ENCODE measurements around the gene C11orf98. TPM values are rescaled to one million over a fixed set of nuclear protein-coding genes. Genes with fewer than 3 reads are reported as not detected.
A peak's percentile ranks its signal among the peaks of the same experiment; 100 is the strongest.
"Not testable (repeated sequence)": the region's sequence is repeated elsewhere in the genome, so short reads cannot be mapped to it uniquely, and the experiment has no call there.

Gene C11orf98
- polyA plus RNA-seq, 6 donors from 2014 or later, result 37.9 to 89.1 (median 77.2) TPM

DNA sequence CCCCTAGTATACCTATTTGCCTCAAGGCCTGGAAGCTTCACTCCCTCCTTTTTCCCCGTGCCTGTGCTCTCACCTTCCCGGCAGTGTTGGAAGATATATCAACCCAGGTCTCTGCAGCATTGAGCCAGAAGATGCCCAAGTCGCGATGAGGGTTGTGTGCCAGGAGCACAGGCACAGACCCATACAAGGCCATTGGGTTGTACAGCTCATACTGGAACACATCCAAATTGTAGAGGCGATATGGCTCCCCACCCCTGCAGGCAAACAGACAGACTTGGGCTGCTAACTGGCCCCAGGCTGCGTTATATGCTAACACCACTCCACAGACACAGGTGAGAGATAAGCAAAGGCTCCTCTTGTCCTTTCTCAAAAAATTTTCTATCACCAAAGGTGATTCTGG is 32.5 kb downstream of the C11orf98 start:
- Mint-ChIP-seq H3K36me3 (peaks cover 20 to 25% of the 10 kb centered on the region in 2 donors), H3K4me3 (peak overlapping the region in 1 of 8 donors; percentile 33), H3K27me3 (no peaks in the 10 kb centered on the region), H3K9me3 (no peaks in the 10 kb centered on the region), H3K27ac (peak overlapping the region in 2 of 6 donors; percentile 46 to 72), H3K4me1 (peaks cover 1 to 18% (median 15%) of the 10 kb centered on the region in 3 donors)
- ATAC-seq (ENCODE audit: low read depth in 2 of 2) (no peak), DNase-seq (no peak)

DNA sequence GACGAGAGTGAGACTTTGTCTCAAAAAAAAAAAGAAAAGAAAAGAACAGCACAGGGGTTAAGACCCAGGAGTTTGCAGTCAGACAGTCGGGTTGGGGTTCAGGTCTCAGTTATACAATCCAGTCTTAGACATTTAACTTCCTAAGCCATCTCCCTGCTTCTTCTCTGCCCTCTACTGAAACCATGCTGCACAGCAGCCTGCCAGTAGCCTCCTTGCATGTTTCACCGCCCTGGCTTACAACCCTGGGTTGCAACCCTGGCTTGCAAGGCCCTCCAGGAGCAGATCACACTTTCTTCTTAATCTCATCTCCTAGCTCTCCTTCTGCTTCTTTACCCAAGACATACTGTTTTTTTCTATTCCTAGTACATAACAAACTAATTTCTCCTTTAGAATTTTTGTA is 37.3 kb downstream of the C11orf98 start:
- DNase-seq (no peak), ATAC-seq (ENCODE audit: low read depth in 2 of 2) (no peak)
- H3K36me3 Mint-ChIP-seq, result peaks cover 12 to 42% of the 10 kb centered on the region in 2 donors
- no peak overlapping the region for H3K4me3 Mint-ChIP-seq
- peak overlapping the region in 2 of 6 donors; percentile 22 to 26 for H3K27ac Mint-ChIP-seq
- no peaks in the 10 kb centered on the region for H3K27me3 Mint-ChIP-seq
- H3K4me1 Mint-ChIP-seq, result peaks cover 0 to 8% (median 7%) of the 10 kb centered on the region in 3 donors
- H3K9me3 Mint-ChIP-seq, result no peaks in the 10 kb centered on the region

DNA sequence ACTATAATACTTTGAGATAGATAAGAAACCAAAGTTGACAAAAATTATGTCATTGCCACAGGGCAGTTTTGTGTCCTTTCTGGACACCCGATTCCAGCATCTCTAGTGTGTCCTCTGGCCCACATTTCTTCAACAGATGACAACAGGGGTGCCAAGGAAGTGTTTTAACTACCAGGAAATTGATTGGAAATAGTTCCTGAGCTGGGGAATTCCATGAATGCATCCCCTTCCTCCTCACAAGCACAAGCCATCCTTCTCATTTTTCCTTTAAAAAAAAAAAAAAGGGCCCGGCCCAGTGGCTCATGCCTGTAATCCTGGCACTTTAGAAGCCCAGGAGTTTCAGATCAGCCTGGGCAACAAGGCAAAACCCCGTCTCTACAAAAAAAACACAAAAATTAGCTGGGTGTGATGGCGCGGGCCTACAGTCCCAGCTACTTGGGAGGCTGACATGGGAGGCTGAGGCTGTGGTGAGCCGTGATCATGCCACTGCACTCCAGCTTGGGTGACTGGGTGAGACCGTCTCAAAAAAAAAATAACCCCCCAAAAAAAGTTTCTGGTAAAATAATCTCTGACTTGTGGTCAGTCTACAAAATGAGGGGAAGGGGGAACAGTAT is 42.4 kb downstream of the C11orf98 start:
- H3K27me3 Mint-ChIP-seq, result no peaks in the 10 kb centered on the region
- H3K4me3 Mint-ChIP-seq, result peak overlapping the region in 7 of 8 donors; percentile 91 to 97 (median 92)
- DNase-seq (no peak), ATAC-seq (ENCODE audit: low read depth in 2 of 2) (no peak)
- H3K4me1 Mint-ChIP-seq, result peaks cover 19 to 31% (median 20%) of the 10 kb centered on the region in 3 donors
- H3K27ac Mint-ChIP-seq, result peak overlapping the region; percentile 97 to 100 (median 98)
- H3K36me3 Mint-ChIP-seq, result peaks cover 0 to 25% of the 10 kb centered on the region in 2 donors
- H3K9me3 Mint-ChIP-seq, result no peaks in the 10 kb centered on the region

DNA sequence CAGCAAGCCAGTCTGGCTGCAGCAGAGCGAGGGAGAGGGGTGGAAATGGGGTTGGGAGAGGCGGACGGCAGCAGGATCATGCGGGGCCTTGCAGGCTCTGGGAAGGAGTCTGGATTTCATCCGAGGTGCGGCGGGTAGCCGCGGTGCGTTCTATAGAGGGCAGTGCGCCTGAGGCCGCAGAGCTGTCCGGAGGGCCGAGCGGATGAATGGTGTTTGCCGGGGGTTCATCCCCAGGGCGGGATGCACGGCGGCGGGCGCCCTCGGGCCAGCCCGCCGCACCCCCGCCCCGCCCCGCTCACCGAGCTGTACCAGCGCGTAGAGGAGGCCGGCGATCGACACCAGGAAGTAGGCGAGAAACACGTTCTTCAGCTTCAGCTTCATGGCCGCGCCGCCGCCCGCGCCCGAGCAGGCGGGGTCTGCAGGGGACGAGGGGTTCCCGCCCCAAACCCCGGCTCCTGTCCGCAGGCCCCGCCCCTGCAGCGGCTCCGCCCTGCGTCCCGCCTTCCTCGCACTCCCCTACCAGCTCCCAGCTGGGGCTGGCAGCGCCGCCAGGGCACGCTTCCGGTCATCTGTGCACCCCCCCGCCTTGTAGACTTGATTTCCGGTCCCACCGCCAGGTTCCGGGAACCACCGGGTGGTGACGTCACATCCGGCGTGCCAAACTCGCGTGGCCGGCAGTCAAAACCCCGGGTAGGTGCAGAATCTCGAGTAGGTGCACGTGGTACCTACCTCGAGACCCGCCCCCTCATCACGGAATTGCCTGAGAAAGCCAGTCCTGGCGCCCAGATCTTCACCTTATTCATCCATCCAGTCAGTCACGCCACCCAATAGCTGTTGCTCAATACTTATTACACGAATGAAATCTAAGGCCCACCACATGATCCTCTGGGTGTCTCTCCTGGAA is 43.2 kb downstream of the C11orf98 start, which contains the start of gene B3GAT3:
TSS of gene B3GAT3 (minus strand) at position 420 of the 904 bp plus-strand sequence. CDS start at position 381, 39 bp downstream.
- no peaks in the 10 kb centered on the region for H3K27me3 Mint-ChIP-seq
- peaks cover 19 to 31% (median 20%) of the 10 kb centered on the region in 3 donors for H3K4me1 Mint-ChIP-seq
- ATAC-seq (ENCODE audit: low read depth in 2 of 2), result peak; percentile 85 to 86

DNA sequence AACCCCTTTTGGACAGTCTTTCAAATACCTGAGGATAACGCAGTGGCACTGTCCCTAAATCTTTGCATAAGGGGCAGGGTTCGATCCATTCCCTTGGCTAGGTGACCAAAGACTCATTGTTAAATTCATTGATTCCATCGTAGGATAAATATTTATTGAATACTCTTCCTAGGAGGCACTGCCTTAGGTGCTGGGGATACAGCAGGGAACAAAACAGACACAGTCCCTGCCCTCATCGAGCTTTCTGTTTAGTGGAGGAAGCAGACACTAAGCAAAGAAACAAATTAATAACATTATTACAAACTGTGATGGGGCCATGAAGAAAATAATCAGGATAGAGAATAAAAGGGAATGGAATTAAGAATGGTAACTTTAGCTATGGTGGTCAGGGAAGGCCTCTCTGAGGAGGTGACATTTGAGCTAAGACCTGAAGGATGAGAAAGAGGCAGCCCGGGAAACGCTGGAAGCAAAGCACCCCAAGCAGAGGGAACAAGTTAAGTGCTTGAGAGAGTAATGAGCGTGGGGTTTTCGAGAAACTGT is 43.9 kb downstream of the C11orf98 start:
- H3K36me3 Mint-ChIP-seq, result peaks cover 0 to 14% of the 10 kb centered on the region in 2 donors
- peak overlapping the region; percentile 91 to 98 (median 95) for H3K4me3 Mint-ChIP-seq

More for the DNA sequence above, 43.2 kb downstream of the C11orf98 start, which contains the start of gene B3GAT3:
- Mint-ChIP-seq H3K27ac (peak within 1 kb of the TSS; percentile 98 to 100 (median 98)), H3K9me3 (no peaks in the 10 kb centered on the region), H3K36me3 (peaks cover 0 to 20% of the 10 kb centered on the region in 2 donors), H3K4me3 (peak within 1 kb of the TSS; percentile 91 to 98 (median 95))
- DNase-seq, result peak; percentile 98

DNA sequence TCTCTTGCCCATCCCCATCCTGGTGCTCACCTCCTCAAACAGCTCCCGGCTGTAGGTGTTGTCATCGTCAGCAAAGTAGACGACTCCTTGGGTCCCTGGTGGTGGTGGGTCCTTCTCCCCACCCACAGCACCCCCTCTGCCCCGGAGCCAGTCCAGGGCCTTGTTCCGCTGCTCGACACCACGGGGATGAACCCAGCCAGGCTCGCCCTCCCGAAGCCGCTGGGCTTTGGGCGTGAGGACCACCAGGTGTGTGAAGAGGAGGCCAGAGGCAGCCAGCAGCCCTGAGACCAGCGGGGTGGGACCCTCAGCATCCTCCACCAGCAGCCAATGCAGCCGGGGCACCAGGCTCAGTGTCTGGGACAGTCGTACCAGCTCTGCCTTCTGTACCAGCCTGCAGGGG is 48.1 kb downstream of the C11orf98 start:
- peak overlapping the region in 1 of 6 donors; percentile 66 for H3K27ac Mint-ChIP-seq

More for the DNA sequence above, 43.9 kb downstream of the C11orf98 start:
- ATAC-seq (ENCODE audit: low read depth in 2 of 2), result no peak
- H3K27me3 Mint-ChIP-seq, result no peaks in the 10 kb centered on the region
- DNase-seq, result no peak
- H3K9me3 Mint-ChIP-seq, result no peaks in the 10 kb centered on the region
- peak overlapping the region; percentile 94 to 99 (median 98) for H3K27ac Mint-ChIP-seq
- peaks cover 19 to 31% (median 20%) of the 10 kb centered on the region in 3 donors for H3K4me1 Mint-ChIP-seq

DNA sequence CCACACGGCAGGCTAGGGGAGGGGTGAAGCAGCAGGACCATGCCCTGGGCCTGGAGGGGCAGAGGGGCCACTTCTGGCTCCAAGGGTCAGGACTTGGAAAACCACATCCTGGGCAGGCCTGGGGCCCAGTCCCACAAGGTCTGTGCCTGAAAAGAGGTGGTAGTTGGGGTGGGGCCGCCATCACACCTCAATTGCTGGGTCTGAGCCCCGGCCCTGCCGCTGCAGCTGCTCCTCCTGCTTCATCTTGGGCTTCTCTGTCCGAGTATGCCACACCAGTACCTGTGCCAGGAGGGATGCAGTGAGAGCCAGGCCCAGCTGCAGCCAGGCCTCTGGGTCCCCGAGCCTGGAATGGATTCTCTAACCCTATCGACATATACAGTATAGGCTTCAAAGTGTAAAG is 49.5 kb downstream of the C11orf98 start:
- no peak for ATAC-seq (ENCODE audit: low read depth in 2 of 2)
- H3K36me3 Mint-ChIP-seq, result no peaks in the 10 kb centered on the region
- peak overlapping the region in 1 of 8 donors; percentile 15 for H3K4me3 Mint-ChIP-seq
- peak overlapping the region in 1 of 6 donors; percentile 96 for H3K27ac Mint-ChIP-seq
- DNase-seq, result no peak
- H3K9me3 Mint-ChIP-seq, result peaks cover 0 to 2% (median 0%) of the 10 kb centered on the region in 7 donors
- no peaks in the 10 kb centered on the region for H3K27me3 Mint-ChIP-seq
- H3K4me1 Mint-ChIP-seq, result peaks cover 21 to 34% (median 31%) of the 10 kb centered on the region in 3 donors

More for the DNA sequence above, 48.1 kb downstream of the C11orf98 start:
- peaks cover 24 to 32% (median 30%) of the 10 kb centered on the region in 3 donors for H3K4me1 Mint-ChIP-seq
- not testable (repeated sequence) for H3K4me3 Mint-ChIP-seq; H3K27me3 Mint-ChIP-seq; ATAC-seq (ENCODE audit: low read depth in 2 of 2); H3K9me3 Mint-ChIP-seq; DNase-seq; H3K36me3 Mint-ChIP-seq

DNA sequence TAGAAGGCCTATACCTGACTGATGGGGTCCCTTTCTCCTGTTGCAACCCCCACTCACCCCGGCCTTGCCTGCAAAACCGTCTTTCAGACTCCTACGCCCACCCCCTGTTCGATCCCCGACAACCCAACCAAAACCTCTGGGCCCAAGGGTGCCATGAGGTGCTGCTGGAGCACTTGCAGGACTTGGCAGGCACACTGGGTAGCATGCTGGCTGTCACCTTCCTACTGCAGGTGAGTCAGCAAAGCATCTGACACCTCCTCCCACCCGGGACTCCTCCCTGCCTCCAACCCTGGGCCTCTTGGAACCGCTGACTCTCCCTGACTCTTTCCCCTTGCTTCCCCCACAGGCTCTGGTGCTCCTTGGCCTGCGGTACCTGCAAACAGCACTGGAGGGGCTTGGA is 50.7 kb downstream of the C11orf98 start:
- Mint-ChIP-seq H3K27ac (peak overlapping the region in 3 of 6 donors; percentile 9 to 96 (median 94)), H3K4me3 (peak overlapping the region in 3 of 8 donors; percentile 71 to 85 (median 82)), H3K36me3 (no peaks in the 10 kb centered on the region), H3K9me3 (peaks cover 0 to 2% (median 0%) of the 10 kb centered on the region in 7 donors), H3K27me3 (no peaks in the 10 kb centered on the region), H3K4me1 (peaks cover 21 to 32% (median 29%) of the 10 kb centered on the region in 3 donors)
- no peak for DNase-seq
- ATAC-seq (ENCODE audit: low read depth in 2 of 2), result no peak

DNA sequence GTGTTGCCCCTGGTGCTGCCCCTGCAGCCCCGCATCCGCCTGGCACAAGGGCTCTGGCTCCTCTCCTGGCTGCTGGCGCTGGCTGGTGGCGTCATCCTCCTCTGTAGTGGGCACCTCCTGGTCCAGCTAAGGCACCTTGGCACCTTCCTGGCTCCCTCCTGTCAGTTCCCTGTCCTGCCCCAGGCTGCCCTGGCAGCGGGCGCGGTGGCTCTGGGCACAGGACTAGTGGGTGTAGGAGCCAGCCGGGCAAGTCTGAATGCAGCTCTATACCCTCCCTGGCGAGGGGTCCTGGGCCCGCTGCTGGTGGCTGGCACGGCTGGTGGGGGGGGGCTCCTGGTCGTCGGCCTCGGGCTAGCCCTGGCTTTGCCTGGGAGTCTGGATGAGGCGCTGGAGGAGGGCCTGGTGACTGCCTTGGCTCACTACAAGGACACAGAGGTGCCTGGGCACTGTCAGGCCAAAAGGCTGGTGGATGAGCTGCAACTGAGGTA is 51.7 kb downstream of the C11orf98 start:
- peaks cover 26 to 39% (median 31%) of the 10 kb centered on the region in 3 donors for H3K4me1 Mint-ChIP-seq
- H3K9me3 Mint-ChIP-seq, result peaks cover 0 to 2% (median 0%) of the 10 kb centered on the region in 7 donors
- peak overlapping the region in 5 of 8 donors; percentile 23 to 85 (median 57) for H3K4me3 Mint-ChIP-seq
- no peaks in the 10 kb centered on the region for H3K36me3 Mint-ChIP-seq
- ATAC-seq (ENCODE audit: low read depth in 2 of 2) (no peak), DNase-seq (no peak)
- H3K27ac Mint-ChIP-seq, result peak overlapping the region; percentile 61 to 96 (median 90)
- H3K27me3 Mint-ChIP-seq, result no peaks in the 10 kb centered on the region

Other genes starting within 250 kb of the C11orf98 start
- gene SCGB1A1, start 246.2 kb downstream of the C11orf98 start, polyA plus RNA-seq (ENCODE audit: low read depth in 6 of 6), result not detected
- gene AHNAK, start 118.4 kb downstream of the C11orf98 start, polyA plus RNA-seq (ENCODE audit: low read depth in 6 of 6), result 10 to 100 TPM in 5 of 6 donors, 1 to 10 TPM in 1; 2.0 to 45.3 (median 15.9) TPM
- gene EEF1G, start 91.3 kb downstream of the C11orf98 start, polyA plus RNA-seq (ENCODE audit: low read depth in 6 of 6), result 1,000 to 10,000 TPM; 1,313 to 1,862 (median 1,450) TPM
- 10 to 100 TPM; 12.7 to 20.8 (median 16.2) TPM for gene TUT1, start 73.7 kb downstream of the C11orf98 start, polyA plus RNA-seq (ENCODE audit: low read depth in 6 of 6)
- gene MTA2, start 63.3 kb downstream of the C11orf98 start, polyA plus RNA-seq (ENCODE audit: low read depth in 6 of 6), result 10 to 100 TPM in 5 of 6 donors, 1 to 10 TPM in 1; 3.4 to 27.5 (median 17.8) TPM
- gene EML3, start 52.4 kb downstream of the C11orf98 start, polyA plus RNA-seq (ENCODE audit: low read depth in 6 of 6), result 10 to 100 TPM in 5 of 6 donors, 1 to 10 TPM in 1; 9.7 to 15.5 (median 12.5) TPM
- gene ROM1, start 52.0 kb downstream of the C11orf98 start, polyA plus RNA-seq (ENCODE audit: low read depth in 6 of 6), result 1 to 10 TPM in 1 of 6 donors, under 1 TPM in 4, not detected in 1; 0.55 to 1.6 (median 0.66) TPM
- gene B3GAT3, start 43.2 kb downstream of the C11orf98 start, polyA plus RNA-seq (ENCODE audit: low read depth in 6 of 6), result 10 to 100 TPM; 26.1 to 43.9 (median 30.8) TPM
- 100 to 1,000 TPM; 140 to 158 (median 149) TPM for gene GANAB, start 18.6 kb downstream of the C11orf98 start, polyA plus RNA-seq (ENCODE audit: low read depth in 6 of 6)
- 10 to 100 TPM; 18.3 to 40.1 (median 28.7) TPM for gene INTS5, start 11.9 kb downstream of the C11orf98 start, polyA plus RNA-seq (ENCODE audit: low read depth in 6 of 6)
- 1 to 10 TPM; 2.1 to 8.4 (median 4.8) TPM for gene CSKMT, start 102 bp upstream of the C11orf98 start, polyA plus RNA-seq (ENCODE audit: low read depth in 6 of 6)
- 10 to 100 TPM in 5 of 6 donors, 1 to 10 TPM in 1; 7.7 to 11.4 (median 10.4) TPM for gene UQCC3, start 6.5 kb upstream of the C11orf98 start, polyA plus RNA-seq (ENCODE audit: low read depth in 6 of 6)
- gene LBHD1, start 7.1 kb upstream of the C11orf98 start, polyA plus RNA-seq (ENCODE audit: low read depth in 6 of 6), result 10 to 100 TPM in 1 of 6 donors, 1 to 10 TPM in 5; 3.5 to 12.4 (median 5.1) TPM
- gene UBXN1, start 13.9 kb upstream of the C11orf98 start, polyA plus RNA-seq (ENCODE audit: low read depth in 6 of 6), result 100 to 1,000 TPM; 150 to 226 (median 216) TPM
- not detected for gene LRRN4CL, start 24.3 kb upstream of the C11orf98 start, polyA plus RNA-seq (ENCODE audit: low read depth in 6 of 6)
- 10 to 100 TPM; 49.6 to 98.5 (median 57.6) TPM for gene BSCL2, start 42.2 kb upstream of the C11orf98 start, polyA plus RNA-seq (ENCODE audit: low read depth in 6 of 6)
- 10 to 100 TPM in 4 of 6 donors, 1 to 10 TPM in 2; 5.3 to 21.2 (median 16.9) TPM for gene GNG3, start 42.5 kb upstream of the C11orf98 start, polyA plus RNA-seq (ENCODE audit: low read depth in 6 of 6)
- gene HNRNPUL2, start 62.2 kb upstream of the C11orf98 start, polyA plus RNA-seq (ENCODE audit: low read depth in 6 of 6), result 1 to 10 TPM in 4 of 6 donors, under 1 TPM in 2; 0.61 to 2.9 (median 1.1) TPM
- 10 to 100 TPM; 12.1 to 45.9 (median 21.6) TPM for gene TTC9C, start 63.3 kb upstream of the C11orf98 start, polyA plus RNA-seq (ENCODE audit: low read depth in 6 of 6)
- 10 to 100 TPM in 1 of 6 donors, 1 to 10 TPM in 5; 3.7 to 12.9 (median 6.4) TPM for gene ZBTB3, start 89.0 kb upstream of the C11orf98 start, polyA plus RNA-seq (ENCODE audit: low read depth in 6 of 6)
- 100 to 1,000 TPM; 249 to 395 (median 290) TPM for gene POLR2G, start 96.4 kb upstream of the C11orf98 start, polyA plus RNA-seq (ENCODE audit: low read depth in 6 of 6)
- 10 to 100 TPM in 2 of 6 donors, 1 to 10 TPM in 4; 8.3 to 14.3 (median 9.5) TPM for gene TAF6L, start 106.2 kb upstream of the C11orf98 start, polyA plus RNA-seq (ENCODE audit: low read depth in 6 of 6)
- gene TMEM179B, start 122.2 kb upstream of the C11orf98 start, polyA plus RNA-seq (ENCODE audit: low read depth in 6 of 6), result 100 to 1,000 TPM; 145 to 275 (median 160) TPM
- 10 to 100 TPM; 28.9 to 52.5 (median 45.3) TPM for gene TMEM223, start 126.8 kb upstream of the C11orf98 start, polyA plus RNA-seq (ENCODE audit: low read depth in 6 of 6)
- 100 to 1,000 TPM in 2 of 6 donors, 10 to 100 TPM in 4; 60.9 to 121 (median 90.6) TPM for gene NXF1, start 140.2 kb upstream of the C11orf98 start, polyA plus RNA-seq (ENCODE audit: low read depth in 6 of 6)
- 10 to 100 TPM; 46.4 to 64.2 (median 51.5) TPM for gene STX5, start 166.8 kb upstream of the C11orf98 start, polyA plus RNA-seq (ENCODE audit: low read depth in 6 of 6)
- gene TEX54, start 167.6 kb upstream of the C11orf98 start, polyA plus RNA-seq (ENCODE audit: low read depth in 6 of 6), result 1 to 10 TPM in 5 of 6 donors, not detected in 1; 2.3 to 7.0 (median 3.7) TPM
- gene WDR74, start 174.4 kb upstream of the C11orf98 start, polyA plus RNA-seq (ENCODE audit: low read depth in 6 of 6), result 10 to 100 TPM; 42.0 to 77.0 (median 54.6) TPM
- 100 to 1,000 TPM in 2 of 6 donors, 10 to 100 TPM in 4; 63.1 to 135 (median 81.1) TPM for gene SLC3A2, start 215.7 kb upstream of the C11orf98 start, polyA plus RNA-seq (ENCODE audit: low read depth in 6 of 6)

Measured in naive B cell (primary cell).